Hepatocyte (in vitro differentiated cells): Measurements from ENCODE around the gene ANKS4B. TPM values are rescaled to one million over a fixed set of nuclear protein-coding genes. Genes with fewer than 3 reads are reported as not detected.

Experiments
- DNase-seq: peaks from one replicate; pipeline ENCODE4 v3.0.0-alpha.2; 2016; ENCODE audit warnings: low spot score
- H2AFZ ChIP-seq: fragments of 200-600 bp; sonication (generic); 2 replicates; pipeline ENCODE4 v1.6.0; 2016; ENCODE audit warnings: antibody characterized with exemption, mild to moderate bottlenecking
- H3K27ac ChIP-seq: fragments of 200-600 bp; sonication (generic); 2 replicates; pipeline ENCODE4 v1.5.1; 2016; ENCODE audit warnings: mild to moderate bottlenecking
- H3K27me3 ChIP-seq: fragments of 200-600 bp; sonication (generic); 2 replicates; pipeline ENCODE4 v1.6.1; 2016
- H3K36me3 ChIP-seq: fragments of 200-600 bp; sonication (generic); replicated peaks from 2 replicates; pipeline ENCODE4 v1.5.1; 2016; ENCODE audit warnings: low read depth; ENCODE audit not compliant: insufficient read depth
- H3K4me1 ChIP-seq: fragments of 200-600 bp; sonication (generic); 2 replicates; pipeline ENCODE4 v1.5.1; 2016; ENCODE audit warnings: mild to moderate bottlenecking, moderate library complexity; ENCODE audit not compliant: insufficient read depth
- H3K4me2 ChIP-seq: fragments of 200-600 bp; sonication (generic); 2 replicates; pipeline ENCODE4 v1.6.0; 2016
- H3K4me3 ChIP-seq: fragments of 200-600 bp; sonication (generic); 2 replicates; pipeline ENCODE4 v1.5.1; 2016; ENCODE audit warnings: mild to moderate bottlenecking
- H3K79me2 ChIP-seq: fragments of 200-600 bp; sonication (generic); 2 replicates; pipeline ENCODE4 v1.6.0; 2017; ENCODE audit warnings: mild to moderate bottlenecking
- H3K9me2 ChIP-seq: fragments of 200-600 bp; sonication (generic); replicated peaks from 2 replicates; pipeline ENCODE4 v1.6.0; 2017; ENCODE audit warnings: mild to moderate bottlenecking; ENCODE audit not compliant: insufficient read depth
- H3K9me3 ChIP-seq: fragments of 200-600 bp; sonication (generic); 2 replicates; pipeline ENCODE4 v1.5.1; 2016; ENCODE audit warnings: low read depth, mild to moderate bottlenecking
- H4K20me1 ChIP-seq: fragments of 200-600 bp; sonication (generic); 2 replicates; pipeline ENCODE4 v1.6.0; 2016; ENCODE audit warnings: mild to moderate bottlenecking; ENCODE audit not compliant: insufficient read depth, poor library complexity, severe bottlenecking
- EZH2 ChIP-seq: fragments of 200-600 bp; sonication (generic); IDR thresholded peaks from 2 replicates; pipeline ENCODE4 v1.6.1; 2016; ENCODE audit warnings: antibody characterized with exemption, mild to moderate bottlenecking, borderline replicate concordance
- EZH2phosphoT487 ChIP-seq: fragments of 200-600 bp; sonication (generic); IDR thresholded peaks from one replicate; pipeline ENCODE4 v1.6.1; 2018; ENCODE audit warnings: antibody characterized with exemption, mild to moderate bottlenecking, low read depth, moderate library complexity; ENCODE audit not compliant: unreplicated experiment, severe bottlenecking
- WGBS: methylation state at CpG from one replicate; pipeline ENCODE4 v1.1.6; 2016; ENCODE audit warnings: low lambda C conversion rate; ENCODE audit errors: missing lambda C conversion rate; 5-methylcytosine and 5-hydroxymethylcytosine counted together
- polyA plus RNA-seq: library from polyadenylated mRNA; unstranded; fragments of >200 nt; fragmentation: Nextera tagmentation; extraction: Ambion mirVana; gene quantifications from 2 replicates; pipeline ENCODE4 v1.2.1, GENCODE V29; 2016
- total RNA-seq: library from RNA; depleted of rRNA; stranded (reverse); fragments of >200 nt; gene quantifications from 2 replicates; pipeline ENCODE4 v1.2.3, GENCODE V29; 2014
- TF ChIP-seq, protein P1 (sequence below): fragments of 200-600 bp; sonication (generic); IDR thresholded peaks from 2 replicates; pipeline ENCODE4 v1.5.1; 2016; ENCODE audit warnings: antibody characterized with exemption, mild to moderate bottlenecking; ENCODE audit not compliant: poor library complexity

The ANKS4B gene
- total and polyA plus RNA-seq, 2 experiments from 2014 or later = 7.9 to 20.9 TPM

DNA sequence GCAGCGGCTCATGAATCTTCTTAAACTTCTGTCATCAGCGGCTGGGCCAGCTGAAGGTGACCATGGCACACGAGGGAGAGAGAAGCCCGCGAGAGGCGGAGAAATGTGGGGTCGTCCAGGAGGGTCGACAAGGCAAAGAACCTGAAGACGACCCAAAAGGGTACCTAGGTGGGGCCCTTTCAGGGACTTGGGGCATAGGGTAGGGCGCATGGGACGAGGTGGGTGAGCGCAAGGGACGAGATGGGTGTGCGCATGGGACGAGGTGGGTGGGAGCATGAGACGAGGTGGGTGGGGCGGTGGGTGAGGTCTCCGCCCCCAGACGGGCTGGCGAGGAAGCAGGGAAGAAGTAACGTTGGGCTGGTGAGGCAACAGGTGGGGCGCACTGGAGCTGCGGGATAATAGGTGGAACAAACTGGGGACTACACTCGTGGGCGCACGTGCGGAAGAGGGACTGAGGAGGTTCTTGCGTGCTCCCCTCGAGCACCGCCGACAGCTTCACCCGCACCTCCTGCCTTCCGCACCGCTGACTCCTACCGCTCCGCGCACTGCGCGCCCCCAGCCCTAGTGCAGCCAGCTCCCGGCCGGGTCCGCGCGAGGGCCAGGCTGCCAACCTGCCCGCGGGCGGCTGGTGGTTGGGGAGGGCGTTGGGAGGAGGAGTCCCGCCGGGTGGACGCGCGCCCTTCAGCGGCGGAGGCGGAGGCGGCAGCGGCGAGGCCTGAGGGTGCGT lies 67.8 kb downstream of the ANKS4B start:
- no peaks in the 10 kb centered on the region for H3K79me2 ChIP-seq
- WGBS = 1% methylated on average over 34 of the region's 60 CpGs
- peak overlapping the region; percentile 28 for H3K4me3 ChIP-seq
- no peaks in the 10 kb centered on the region for H3K27me3 ChIP-seq
- DNase-seq = peak; percentile 85
- H3K4me2 ChIP-seq = peak overlapping the region; percentile 87
- no peaks in the 10 kb centered on the region for H3K9me2 ChIP-seq
- no peaks in the 10 kb centered on the region for H3K36me3 ChIP-seq
- H4K20me1 ChIP-seq = no peaks in the 10 kb centered on the region
- no peaks in the 10 kb centered on the region for H3K9me3 ChIP-seq
- peak overlapping the region; percentile 96 for H2AFZ ChIP-seq
- no peaks in the 10 kb centered on the region for H3K4me1 ChIP-seq
- peak overlapping the region; percentile 68 for H3K27ac ChIP-seq
- TF ChIP-seq EZH2 (no peak), EZH2phosphoT487 (no peak)
- TF ChIP-seq, protein P1, sequence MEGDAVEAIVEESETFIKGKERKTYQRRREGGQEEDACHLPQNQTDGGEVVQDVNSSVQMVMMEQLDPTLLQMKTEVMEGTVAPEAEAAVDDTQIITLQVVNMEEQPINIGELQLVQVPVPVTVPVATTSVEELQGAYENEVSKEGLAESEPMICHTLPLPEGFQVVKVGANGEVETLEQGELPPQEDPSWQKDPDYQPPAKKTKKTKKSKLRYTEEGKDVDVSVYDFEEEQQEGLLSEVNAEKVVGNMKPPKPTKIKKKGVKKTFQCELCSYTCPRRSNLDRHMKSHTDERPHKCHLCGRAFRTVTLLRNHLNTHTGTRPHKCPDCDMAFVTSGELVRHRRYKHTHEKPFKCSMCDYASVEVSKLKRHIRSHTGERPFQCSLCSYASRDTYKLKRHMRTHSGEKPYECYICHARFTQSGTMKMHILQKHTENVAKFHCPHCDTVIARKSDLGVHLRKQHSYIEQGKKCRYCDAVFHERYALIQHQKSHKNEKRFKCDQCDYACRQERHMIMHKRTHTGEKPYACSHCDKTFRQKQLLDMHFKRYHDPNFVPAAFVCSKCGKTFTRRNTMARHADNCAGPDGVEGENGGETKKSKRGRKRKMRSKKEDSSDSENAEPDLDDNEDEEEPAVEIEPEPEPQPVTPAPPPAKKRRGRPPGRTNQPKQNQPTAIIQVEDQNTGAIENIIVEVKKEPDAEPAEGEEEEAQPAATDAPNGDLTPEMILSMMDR = peak; percentile 26

DNA sequence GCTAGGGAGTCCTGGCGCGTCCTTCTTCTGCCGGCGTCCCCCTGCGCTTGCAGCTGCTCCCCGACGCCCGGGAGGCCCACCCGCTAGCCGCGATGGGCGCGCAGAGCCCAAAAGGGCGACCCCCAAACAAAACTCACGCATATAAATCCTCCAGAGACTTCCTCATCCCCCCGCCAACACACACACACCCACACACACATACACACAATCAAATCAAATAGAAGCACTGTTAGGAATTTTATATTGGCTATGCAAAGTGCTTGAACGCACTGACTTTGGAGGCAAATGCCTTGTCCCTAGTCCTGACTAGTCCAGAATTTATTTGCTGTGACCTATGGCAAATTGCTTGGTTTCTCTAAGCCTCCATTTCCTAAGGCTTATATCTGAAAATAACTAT lies 68.4 kb downstream of the ANKS4B start:
- 4% methylated on average over 17 of the region's 17 CpGs for WGBS
- Histone ChIP-seq H3K36me3 (no peaks in the 10 kb centered on the region), H3K9me2 (no peaks in the 10 kb centered on the region), H2AFZ (peak overlapping the region; percentile 96), H3K27ac (peak overlapping the region; percentile 68), H3K4me3 (peak overlapping the region; percentile 28), H3K27me3 (no peaks in the 10 kb centered on the region), H3K79me2 (no peaks in the 10 kb centered on the region), H3K4me1 (no peaks in the 10 kb centered on the region), H3K9me3 (no peaks in the 10 kb centered on the region), H4K20me1 (no peaks in the 10 kb centered on the region), H3K4me2 (peak overlapping the region; percentile 87)
- DNase-seq = no peak
- TF ChIP-seq EZH2 (no peak), EZH2phosphoT487 (no peak)
- TF ChIP-seq, protein P1 = no peak

DNA sequence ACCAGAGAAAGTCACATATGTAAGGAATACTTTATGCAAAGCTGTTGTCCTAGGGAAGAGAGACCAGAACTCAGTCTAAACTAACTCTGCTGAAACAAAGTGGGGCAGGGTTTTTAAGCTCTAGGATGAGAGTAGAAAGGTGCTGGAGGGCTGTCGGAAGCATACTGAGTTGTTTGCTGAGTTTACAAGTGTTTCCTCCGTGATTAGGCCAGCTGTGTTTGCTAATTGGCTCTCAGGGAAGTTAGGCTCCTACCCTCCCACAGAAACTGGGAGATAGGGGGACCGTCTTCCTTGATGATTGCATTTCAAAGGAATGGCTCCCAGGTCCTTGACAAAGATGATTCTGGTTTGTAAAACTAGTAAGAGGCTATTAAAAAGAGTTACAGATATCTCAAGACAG lies 69.0 kb downstream of the ANKS4B start:
- peak; percentile 25 for DNase-seq

More for the DNA sequence above, 69.0 kb downstream of the ANKS4B start:
- Histone ChIP-seq H3K79me2 (no peaks in the 10 kb centered on the region), H3K36me3 (no peaks in the 10 kb centered on the region), H3K4me2 (peak overlapping the region; percentile 87), H3K27me3 (no peaks in the 10 kb centered on the region), H3K9me3 (no peaks in the 10 kb centered on the region), H3K27ac (peak overlapping the region; percentile 68), H2AFZ (no peak overlapping the region), H3K9me2 (no peaks in the 10 kb centered on the region), H4K20me1 (no peaks in the 10 kb centered on the region), H3K4me3 (no peak overlapping the region), H3K4me1 (no peaks in the 10 kb centered on the region)
- TF ChIP-seq, protein P1 = no peak
- TF ChIP-seq EZH2 = no peak
- no peak for TF ChIP-seq EZH2phosphoT487
- 15% methylated on average over 3 of the region's 3 CpGs for WGBS
